NCI-H2107 (cell line): ENCODE data around the gene COPS3.
A peak's percentile ranks its signal among the peaks of the same experiment; 100 is the strongest.

Experiments
- DNase-seq: peaks from one replicate; lab custom pipeline; 2025; lab: John Stamatoyannopoulos, UW

The COPS3 gene

GRCh38 chr17:17241656-17242055 lies 39.4 kb downstream of the COPS3 start:
- DNase-seq = no peak

GRCh38 chr17:17239832-17240231 lies 41.2 kb downstream of the COPS3 start:
- no peak for DNase-seq

- peak; percentile 26 for DNase-seq
These were observed 43.8 kb downstream of the COPS3 start, which contains the start of gene FLCN for GRCh38 chr17:17237026-17237799. Gene FLCN (minus strand): TSS chr17:17237168. CDS start chr17:17228137, 9,031 bp downstream.

GRCh38 chr17:17236295-17237025 lies 44.6 kb downstream of the COPS3 start:
- DNase-seq = no peak

GRCh38 chr17:17235212-17236174 lies 45.6 kb downstream of the COPS3 start:
- DNase-seq = no peak

- DNase-seq = no peak
These were observed 48.8 kb downstream of the COPS3 start for GRCh38 chr17:17232303-17232621.

- DNase-seq = no peak
These were observed 49.3 kb downstream of the COPS3 start for GRCh38 chr17:17231621-17232302.

GRCh38 chr17:17229416-17230384 lies 51.3 kb downstream of the COPS3 start:
- DNase-seq = no peak

- no peak for DNase-seq
These were observed 52.3 kb downstream of the COPS3 start for GRCh38 chr17:17228521-17229279.

GRCh38 chr17:17227608-17228520 lies 53.2 kb downstream of the COPS3 start:
- DNase-seq = no peak

GRCh38 chr17:17226451-17227265 lies 54.4 kb downstream of the COPS3 start:
- DNase-seq = no peak

GRCh38 chr17:17225901-17226300 lies 55.1 kb downstream of the COPS3 start:
- DNase-seq = no peak

- no peak for DNase-seq
These were observed 56.9 kb downstream of the COPS3 start for GRCh38 chr17:17224137-17224536.

GRCh38 chr17:17223736-17224135 lies 57.3 kb downstream of the COPS3 start:
- DNase-seq = no peak

GRCh38 chr17:17221329-17221728 lies 59.7 kb downstream of the COPS3 start:
- DNase-seq = no peak

GRCh38 chr17:17220529-17220928 lies 60.5 kb downstream of the COPS3 start:
- DNase-seq = no peak

- DNase-seq = no peak
These were observed 63.1 kb downstream of the COPS3 start for GRCh38 chr17:17217995-17218394.

GRCh38 chr17:17216776-17217175 lies 64.3 kb downstream of the COPS3 start:
- no peak for DNase-seq
